Large intestine (tissue), 3 donors: ENCODE results near the gene FNBP1. TPM values are rescaled to one million over a fixed set of nuclear protein-coding genes. Genes with fewer than 3 reads are reported as not detected.
A peak's percentile ranks its signal among the peaks of the same experiment; 100 is the strongest.
"Not testable (repeated sequence)": the region's sequence is repeated elsewhere in the genome, so short reads cannot be mapped to it uniquely, and the experiment has no call there.

ENCODE experiments used
- DNase-seq, 2 donors: peaks; one replicate each; pipeline versions ENCODE4 v3.0.0 to v3.0.0-alpha.2; 2013
- H3K27ac ChIP-seq: one replicate; pipeline ENCODE4 v1.5.1; 2013; ENCODE audit warnings: low read length
- H3K27me3 ChIP-seq: 2 replicates; pipeline ENCODE4 v1.6.1; 2013; ENCODE audit warnings: low read length; ENCODE audit not compliant: control insufficient read depth, insufficient read depth
- H3K36me3 ChIP-seq: 2 replicates; pipeline ENCODE4 v1.6.1; 2013; ENCODE audit warnings: low read length; ENCODE audit not compliant: control insufficient read depth, insufficient read depth
- H3K4me1 ChIP-seq: one replicate; pipeline ENCODE4 v1.6.1; 2013; ENCODE audit warnings: low read length; ENCODE audit not compliant: control insufficient read depth, insufficient read depth
- H3K4me3 ChIP-seq: one replicate; pipeline ENCODE4 v1.5.1; 2013; ENCODE audit warnings: low read length
- H3K9me3 ChIP-seq: one replicate; pipeline ENCODE4 v1.6.1; 2013; ENCODE audit warnings: mild to moderate bottlenecking, low read depth, low read length, moderate library complexity; ENCODE audit not compliant: control insufficient read depth
- WGBS: methylation state at CpG from one replicate; pipeline ENCODE4 v1.1.5; 2013; ENCODE audit warnings: low lambda C conversion rate; ENCODE audit not compliant: insufficient coverage; 5-methylcytosine and 5-hydroxymethylcytosine counted together
- polyA plus RNA-seq: library from polyadenylated mRNA; unstranded; fragments of 120-200 nt; gene quantifications from one replicate; pipeline ENCODE4 v1.2.1, GENCODE V29; 2013

The FNBP1 gene
- polyA plus RNA-seq, 1 donor, result 25.1 TPM

GRCh38 chr9:129953736-129954135 is 89.3 kb downstream of the FNBP1 start:
- H3K27me3 ChIP-seq, result no peaks in the 10 kb centered on the region
- no peak for DNase-seq
- H3K4me3 ChIP-seq, result no peak overlapping the region
- no peak overlapping the region for H3K27ac ChIP-seq
- H3K36me3 ChIP-seq, result peaks cover 11% of the 10 kb centered on the region
- 100% methylated on average over 1 of the region's 1 CpG for WGBS
- H3K4me1 ChIP-seq, result no peaks in the 10 kb centered on the region
- H3K9me3 ChIP-seq, result no peaks in the 10 kb centered on the region

GRCh38 chr9:129952337-129952736 is 90.7 kb downstream of the FNBP1 start:
- peaks cover 11% of the 10 kb centered on the region for H3K36me3 ChIP-seq
- H3K27me3 ChIP-seq, result no peaks in the 10 kb centered on the region
- no peak overlapping the region for H3K4me3 ChIP-seq
- no peaks in the 10 kb centered on the region for H3K4me1 ChIP-seq
- WGBS, result no CpG with 5 or more reads among the region's 3 CpGs
- no peaks in the 10 kb centered on the region for H3K9me3 ChIP-seq
- H3K27ac ChIP-seq, result no peak overlapping the region
- no peak for DNase-seq

- no peaks in the 10 kb centered on the region for H3K9me3 ChIP-seq
- H3K4me3 ChIP-seq, result no peak overlapping the region
- no peaks in the 10 kb centered on the region for H3K27me3 ChIP-seq
- WGBS, result 40% methylated on average over 2 of the region's 5 CpGs
- no peak overlapping the region for H3K27ac ChIP-seq
- peaks cover 2% of the 10 kb centered on the region for H3K36me3 ChIP-seq
- DNase-seq, result no peak
- H3K4me1 ChIP-seq, result no peaks in the 10 kb centered on the region
These were observed 93.2 kb downstream of the FNBP1 start for GRCh38 chr9:129949821-129950220.

DNA sequence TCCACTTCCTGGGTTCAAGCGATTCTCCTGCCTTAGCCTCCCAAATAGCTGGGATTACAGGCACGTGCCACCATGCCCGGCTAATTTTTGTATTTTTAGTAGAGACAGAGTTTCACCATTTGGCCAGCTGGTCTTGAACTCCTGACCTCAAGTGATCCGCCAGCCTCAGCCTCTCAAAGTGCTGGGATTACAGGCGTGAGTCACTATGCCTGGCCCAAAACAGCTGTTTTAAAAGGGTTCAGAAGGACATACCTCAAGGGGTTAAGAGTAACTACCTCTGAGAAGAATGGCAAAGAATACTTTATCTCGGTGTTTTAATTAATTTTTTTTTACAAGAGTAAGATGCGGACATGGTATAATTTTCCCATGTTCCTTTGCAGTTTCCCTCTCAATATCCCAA is 94.4 kb downstream of the FNBP1 start:
- not testable (repeated sequence) for H3K4me3 ChIP-seq, H3K27me3 ChIP-seq, H3K36me3 ChIP-seq, DNase-seq, H3K9me3 ChIP-seq, H3K4me1 ChIP-seq, H3K27ac ChIP-seq
- 100% methylated on average over 2 of the region's 7 CpGs for WGBS

DNA sequence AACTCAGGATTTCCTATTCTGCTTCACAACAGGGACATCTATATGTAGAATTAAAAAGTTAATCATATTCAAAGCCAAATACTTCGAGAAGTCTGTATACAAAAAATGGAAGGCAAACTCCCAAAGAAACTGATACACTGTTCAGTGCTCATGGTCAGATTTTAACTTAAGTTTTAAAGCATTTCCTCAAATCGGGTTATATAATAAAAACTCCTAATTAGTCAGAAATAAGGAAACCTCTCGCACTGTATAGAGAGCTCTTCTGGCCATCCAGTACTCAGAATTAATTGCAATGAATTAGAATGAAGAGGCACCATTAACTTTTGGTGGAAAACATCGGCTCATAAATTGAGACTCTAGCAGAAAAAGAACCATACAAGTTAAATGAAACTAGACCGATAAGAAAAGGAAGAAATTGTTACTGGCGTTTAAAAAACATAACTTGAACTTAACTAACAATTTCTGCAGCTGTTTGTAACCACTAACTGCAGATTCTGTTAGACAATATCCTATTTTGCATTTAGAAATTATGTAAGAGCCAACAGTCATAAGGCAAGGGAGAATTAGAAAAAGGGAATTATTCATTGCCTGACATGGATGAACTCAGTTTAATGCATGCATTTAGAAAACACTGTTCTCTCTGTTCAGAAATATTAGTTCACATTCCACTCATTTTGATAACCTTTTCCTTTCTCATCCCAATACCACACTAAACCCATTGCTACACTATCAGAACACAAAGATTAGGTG is 96.6 kb downstream of the FNBP1 start:
- Histone ChIP-seq H3K27me3 (no peaks in the 10 kb centered on the region), H3K36me3 (no peaks in the 10 kb centered on the region), H3K9me3 (peaks cover 4% of the 10 kb centered on the region), H3K27ac (peak overlapping the region; percentile 66), H3K4me3 (no peak overlapping the region), H3K4me1 (no peaks in the 10 kb centered on the region)
- WGBS, result 93% methylated on average over 4 of the region's 6 CpGs
- no peak for DNase-seq

DNA sequence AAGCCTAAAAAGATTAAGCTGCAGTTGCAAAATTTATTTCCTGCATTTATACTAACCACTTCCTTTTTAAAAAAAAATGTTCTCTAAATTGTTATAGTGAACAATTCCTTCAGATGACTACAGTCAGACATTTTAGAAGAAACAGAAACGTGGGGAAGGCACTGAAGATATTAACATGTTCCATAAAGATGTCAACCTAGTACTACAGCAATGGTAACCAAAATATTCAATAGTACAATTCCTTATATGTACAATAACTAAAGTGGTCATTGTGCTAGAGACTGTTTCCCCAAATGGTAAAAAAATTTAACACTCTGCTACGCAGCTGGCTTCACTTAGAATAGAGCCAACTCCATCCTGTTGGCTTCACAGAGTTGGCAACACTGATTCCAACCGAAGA is 97.7 kb downstream of the FNBP1 start:
- no peak for DNase-seq
- Histone ChIP-seq H3K9me3 (peaks cover 4% of the 10 kb centered on the region), H3K27ac (peak overlapping the region; percentile 66), H3K4me3 (no peak overlapping the region), H3K27me3 (no peaks in the 10 kb centered on the region), H3K36me3 (no peaks in the 10 kb centered on the region), H3K4me1 (no peaks in the 10 kb centered on the region)
- WGBS, result 83% methylated on average over 2 of the region's 3 CpGs

DNA sequence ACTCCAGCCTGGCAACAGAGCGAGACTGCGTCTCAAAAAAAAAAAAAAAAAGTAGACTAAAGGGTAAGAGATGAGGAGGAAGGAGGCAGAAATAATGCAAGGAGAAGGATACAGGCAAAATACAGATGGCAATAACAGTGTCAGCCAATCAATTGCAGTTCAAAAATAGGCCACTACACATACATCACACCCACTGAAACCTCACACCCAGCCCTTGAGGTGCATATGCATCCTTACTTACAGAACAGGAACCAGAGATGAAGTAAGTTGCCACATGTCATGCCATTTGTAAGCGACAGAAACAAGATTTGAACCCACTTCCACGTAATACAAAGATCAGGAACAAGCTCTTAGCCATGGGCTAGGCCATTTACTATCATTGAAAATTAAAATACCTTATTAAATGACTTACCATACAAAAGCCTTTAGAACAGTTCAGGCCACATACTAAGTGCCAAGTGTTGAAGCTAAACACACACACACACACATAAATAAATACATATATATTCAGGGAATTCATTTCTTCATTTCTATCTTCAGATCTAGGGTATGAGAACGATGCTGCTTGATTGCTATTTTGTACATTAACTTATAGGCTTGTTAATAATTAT is 98.4 kb downstream of the FNBP1 start:
- Histone ChIP-seq H3K36me3 (no peaks in the 10 kb centered on the region), H3K4me1 (no peaks in the 10 kb centered on the region), H3K9me3 (peaks cover 4% of the 10 kb centered on the region), H3K27me3 (no peaks in the 10 kb centered on the region), H3K4me3 (no peak overlapping the region), H3K27ac (peak overlapping the region; percentile 48)
- WGBS, result no CpG with 5 or more reads among the region's 5 CpGs
- no peak for DNase-seq

GRCh38 chr9:129939431-129939830 is 103.6 kb downstream of the FNBP1 start:
- H3K27me3 ChIP-seq, result no peaks in the 10 kb centered on the region
- no peak overlapping the region for H3K27ac ChIP-seq
- 100% methylated on average over 1 of the region's 2 CpGs for WGBS
- H3K36me3 ChIP-seq, result no peaks in the 10 kb centered on the region
- no peak overlapping the region for H3K4me3 ChIP-seq
- DNase-seq, result no peak
- H3K4me1 ChIP-seq, result no peaks in the 10 kb centered on the region
- peaks cover 4% of the 10 kb centered on the region for H3K9me3 ChIP-seq

DNA sequence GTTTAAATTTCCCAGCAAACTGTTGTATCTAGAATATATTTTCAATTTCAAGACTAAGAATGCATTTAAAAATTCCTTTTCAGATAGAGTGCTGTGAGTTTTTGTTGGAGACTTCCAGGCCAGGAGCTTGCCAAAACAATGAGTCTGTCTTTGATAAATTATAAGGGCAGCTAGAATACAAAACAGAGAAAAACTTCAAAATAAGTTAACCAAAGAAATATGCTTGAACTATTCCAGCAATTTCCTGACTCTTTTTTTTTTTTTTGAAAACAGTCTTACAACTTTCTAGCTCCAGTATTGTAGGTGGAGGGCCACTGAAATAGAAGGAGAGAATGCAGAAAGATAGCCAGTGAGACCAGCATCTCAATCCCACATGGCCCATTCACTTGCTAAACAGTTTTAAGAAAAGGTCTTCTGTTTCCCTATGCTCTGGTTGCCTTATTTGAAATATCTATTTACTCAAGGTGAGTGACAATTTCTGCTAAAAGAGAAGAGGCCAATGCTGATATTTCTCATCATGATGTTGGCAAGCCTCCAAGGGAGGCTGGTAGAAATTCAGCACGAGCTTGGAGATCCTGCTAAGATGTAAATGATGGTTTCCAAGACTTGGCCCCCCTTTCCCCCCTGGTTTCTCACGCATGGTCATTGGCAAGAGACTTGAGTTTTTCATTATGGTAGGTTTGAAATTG is 104.6 kb downstream of the FNBP1 start:
- WGBS, result no CpG with 5 or more reads among the region's 2 CpGs
- no peaks in the 10 kb centered on the region for H3K36me3 ChIP-seq
- H3K4me3 ChIP-seq, result no peak overlapping the region
- H3K4me1 ChIP-seq, result peaks cover 2% of the 10 kb centered on the region
- peak overlapping the region; percentile 16 for H3K27ac ChIP-seq
- peaks cover 4% of the 10 kb centered on the region for H3K9me3 ChIP-seq
- DNase-seq, result no peak
- H3K27me3 ChIP-seq, result no peaks in the 10 kb centered on the region

GRCh38 chr9:129937879-129938278 is 105.1 kb downstream of the FNBP1 start:
- 80% methylated on average over 1 of the region's 5 CpGs for WGBS
- H3K36me3 ChIP-seq, H3K4me3 ChIP-seq, DNase-seq, H3K27me3 ChIP-seq, H3K9me3 ChIP-seq, H3K4me1 ChIP-seq: not testable (repeated sequence)
- peak overlapping the region; percentile 16 for H3K27ac ChIP-seq
